Caco-2 (cell line): ENCODE results near the gene CNGA1. TPM values are rescaled to one million over a fixed set of nuclear protein-coding genes. Genes with fewer than 3 reads are reported as not detected.
"Not testable (repeated sequence)": the region's sequence is repeated elsewhere in the genome, so short reads cannot be mapped to it uniquely, and the experiment has no call there.

Experiments used
- BruUV-seq: library from RNA; stranded (reverse); fragments of 400-500 nt; replicated peaks from 2 replicates; lab custom pipeline; 2021; lab: Mats Ljungman, UMichigan
- CTCF ChIA-PET: fragments of 300-600 bp; sonication (Branson Sonifier 250); formaldehyde crosslinking; loops from one replicate; lab custom pipeline; 2022; ENCODE audit warnings: antibody characterized with exemption; lab: Charles Lee
- POLR2A ChIA-PET: fragments of 300-600 bp; sonication (Branson Sonifier 250); formaldehyde crosslinking; loops from one replicate; lab custom pipeline; 2022; ENCODE audit warnings: antibody characterized with exemption; lab: Charles Lee
- DNase-seq, 2 experiments: peaks; one replicate each; pipeline versions ENCODE4 v3.0.0 to v3.0.0-alpha.2; 2020 to 2022
- H3K27me3 ChIP-seq: replicated peaks from 2 replicates; pipeline ENCODE4 v1.6.0; 2011; ENCODE audit warnings: low read length; ENCODE audit not compliant: control insufficient read depth, insufficient read depth
- H3K36me3 ChIP-seq: 2 replicates; pipeline ENCODE4 v1.5.1; 2011; ENCODE audit warnings: low read length; ENCODE audit not compliant: control insufficient read depth, insufficient read depth
- H3K4me1 ChIP-seq: fragments of 250-450 bp; sonication (Bioruptor Pico); 2 replicates; pipeline ENCODE4 v1.5.1; 2020; ENCODE audit warnings: mild to moderate bottlenecking
- H3K4me3 ChIP-seq: 2 replicates; pipeline ENCODE4 v1.5.1; 2011; ENCODE audit warnings: low read depth, mild to moderate bottlenecking, control low read depth, low read length
- H3K9me3 ChIP-seq: fragments of 250-450 bp; sonication (Bioruptor Pico); 2 replicates; pipeline ENCODE4 v1.5.1; 2020; ENCODE audit warnings: mild to moderate bottlenecking, moderate library complexity
- H3K27ac Mint-ChIP-seq: one replicate; pipeline ENCODE4 v1.8.0; 2022; ENCODE audit warnings: mixed read lengths; ENCODE audit not compliant: unreplicated experiment
- H3K27me3 Mint-ChIP-seq: one replicate; pipeline ENCODE4 v1.8.0; 2022; ENCODE audit warnings: mixed read lengths; ENCODE audit not compliant: insufficient read depth, unreplicated experiment
- H3K36me3 Mint-ChIP-seq: one replicate; pipeline ENCODE4 v1.8.0; 2022; ENCODE audit warnings: mild to moderate bottlenecking, mixed read lengths; ENCODE audit not compliant: insufficient read depth, unreplicated experiment
- H3K4me1 Mint-ChIP-seq: one replicate; pipeline ENCODE4 v1.8.0; 2022; ENCODE audit warnings: low read depth, mixed read lengths; ENCODE audit not compliant: unreplicated experiment
- H3K4me3 Mint-ChIP-seq: one replicate; pipeline ENCODE4 v1.8.0; 2022; ENCODE audit warnings: mild to moderate bottlenecking, moderate library complexity, mixed read lengths; ENCODE audit not compliant: unreplicated experiment
- H3K9me3 Mint-ChIP-seq: one replicate; pipeline ENCODE4 v1.8.0; 2022; ENCODE audit warnings: mixed read lengths; ENCODE audit not compliant: unreplicated experiment
- CTCF ChIP-seq, 2 experiments: fragments of 200-600 bp in 1 of 2; IDR thresholded peaks; 1 replicate in 1 of 2; 2 replicates in 1 of 2; pipeline versions ENCODE4 v1.5.1 to v1.8.0; 2011 to 2022; ENCODE audit warnings: antibody characterized with exemption in 1 of 2, control low read depth in 1 of 2, inconsistent platforms in 1 of 2, low read depth in 1 of 2, low read length in 1 of 2, mild to moderate bottlenecking in 1 of 2, moderate library complexity in 1 of 2; ENCODE audit not compliant: insufficient read depth in 1 of 2, severe bottlenecking in 1 of 2, unreplicated experiment in 1 of 2
- intact Hi-C: fragments of 100-400 bp; cut with micrococcal nuclease; formaldehyde crosslinking; loops from one replicate; pipeline ENCODE4 v1.10.0; 2022; ENCODE audit not compliant: unreplicated experiment
- total RNA-seq: library from RNA; stranded (reverse); gene quantifications from 2 replicates; pipeline ENCODE4 v1.2.3, GENCODE V29; 2022

CNGA1 gene
- total RNA-seq, 1 experiment from 2014 or later = 1.5 TPM

GRCh38 chr4:48005781-48006180 is 10.7 kb downstream of the CNGA1 start:
- H3K4me1 Mint-ChIP-seq = no peaks in the 10 kb centered on the region
- Histone ChIP-seq H3K36me3 (no peaks in the 10 kb centered on the region), H3K27me3 (no peaks in the 10 kb centered on the region), H3K9me3 (peaks cover 36% of the 10 kb centered on the region), H3K4me1 (no peaks in the 10 kb centered on the region), H3K4me3 (no peak overlapping the region)
- CTCF ChIA-PET = no interaction called here
- H3K27ac Mint-ChIP-seq = no peak overlapping the region
- H3K9me3 Mint-ChIP-seq = peaks cover 17% of the 10 kb centered on the region
- no peaks in the 10 kb centered on the region for H3K36me3 Mint-ChIP-seq
- intact Hi-C loops = no loop called here
- no peak for TF ChIP-seq CTCF (IDR thresholded peaks at IDR 0.05; ENCODE audit: insufficient read depth in 1 of 2, low read depth in 1 of 2, low read length in 1 of 2, severe bottlenecking in 1 of 2, unreplicated experiment in 1 of 2)
- no peak for DNase-seq
- no peak overlapping the region for H3K4me3 Mint-ChIP-seq
- no peaks in the 10 kb centered on the region for H3K27me3 Mint-ChIP-seq
- no TSS peak for BruUV-seq
- POLR2A ChIA-PET = no interaction called here

GRCh38 chr4:48003568-48003967 is 12.9 kb downstream of the CNGA1 start:
- H3K9me3 Mint-ChIP-seq = peaks cover 11% of the 10 kb centered on the region
- intact Hi-C loops = loop anchor here (1.0 kb wide), 1 partner anchor 84 kb away; no protein-coding TSS in a partner anchor
- H3K4me1 ChIP-seq, BruUV-seq, H3K4me3 ChIP-seq, H3K36me3 ChIP-seq, H3K4me1 Mint-ChIP-seq, H3K27me3 Mint-ChIP-seq, H3K4me3 Mint-ChIP-seq, H3K36me3 Mint-ChIP-seq, H3K27ac Mint-ChIP-seq, POLR2A ChIA-PET, H3K27me3 ChIP-seq: not testable (repeated sequence)
- H3K9me3 ChIP-seq = peaks cover 34% of the 10 kb centered on the region
- peak in 1 of 2 experiments; percentile 56 for TF ChIP-seq CTCF (IDR thresholded peaks at IDR 0.05; ENCODE audit: insufficient read depth in 1 of 2, low read depth in 1 of 2, low read length in 1 of 2, severe bottlenecking in 1 of 2, unreplicated experiment in 1 of 2)
- DNase-seq = peak; percentile 55 to 61
- CTCF ChIA-PET = interaction anchor here (1.3 kb wide), 1 partner anchor 84 kb away, joined by 4 read pairs; no protein-coding TSS in a partner anchor

DNA sequence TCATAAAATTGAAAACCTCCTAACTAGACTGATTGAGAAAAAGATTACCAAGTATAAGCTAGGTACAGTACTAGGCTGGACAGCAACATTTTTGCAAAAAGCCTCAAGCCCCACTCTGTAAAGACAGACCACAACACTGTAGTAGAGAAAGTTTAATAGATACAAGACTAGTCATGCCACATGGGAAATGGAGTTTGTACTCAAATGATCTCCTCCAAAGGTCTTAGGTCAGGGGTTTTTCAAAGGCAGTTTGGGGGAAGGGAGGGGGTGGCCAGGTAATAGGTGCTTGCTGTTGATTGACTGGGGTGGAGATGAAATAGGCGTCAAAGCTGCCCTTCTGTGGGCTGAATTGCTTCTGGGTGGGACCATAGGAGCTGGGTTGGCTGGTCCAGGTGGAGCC is 14.2 kb downstream of the CNGA1 start:
- ChIA-PET POLR2A (no interaction called here), CTCF (interaction anchor here (0.6 to 0.7 kb wide), 2 partner anchors 165 to 544 kb away, joined by 3 read pairs; no protein-coding TSS in a partner anchor)
- no peak overlapping the region for H3K4me3 ChIP-seq
- H3K4me1 Mint-ChIP-seq = no peaks in the 10 kb centered on the region
- BruUV-seq = no TSS peak
- no peak overlapping the region for H3K4me3 Mint-ChIP-seq
- no peak overlapping the region for H3K27ac Mint-ChIP-seq
- TF ChIP-seq CTCF (IDR thresholded peaks at IDR 0.05; ENCODE audit: insufficient read depth in 1 of 2, low read depth in 1 of 2, low read length in 1 of 2, severe bottlenecking in 1 of 2, unreplicated experiment in 1 of 2) = no peak
- no peaks in the 10 kb centered on the region for H3K36me3 ChIP-seq
- no peaks in the 10 kb centered on the region for H3K36me3 Mint-ChIP-seq
- H3K4me1 ChIP-seq = no peaks in the 10 kb centered on the region
- peaks cover 21% of the 10 kb centered on the region for H3K9me3 ChIP-seq
- H3K9me3 Mint-ChIP-seq = peaks cover 20% of the 10 kb centered on the region
- no peaks in the 10 kb centered on the region for H3K27me3 Mint-ChIP-seq
- no peaks in the 10 kb centered on the region for H3K27me3 ChIP-seq
- no peak for DNase-seq
- intact Hi-C loops = no loop called here
